HL-60/S4 treated with retinoic acid at 250 ng/mL for 4 days and 3 days (cell line): Measurements from ENCODE around the gene COL4A1.

Experiments
- in situ Hi-C: fragments of 300-500 bp; cut with MboI; formaldehyde crosslinking; loops from 2 replicates; pipeline ENCODE4 v1.7.0; 2022; ENCODE audit warnings: low sequenced_read_pairs

Gene COL4A1

DNA sequence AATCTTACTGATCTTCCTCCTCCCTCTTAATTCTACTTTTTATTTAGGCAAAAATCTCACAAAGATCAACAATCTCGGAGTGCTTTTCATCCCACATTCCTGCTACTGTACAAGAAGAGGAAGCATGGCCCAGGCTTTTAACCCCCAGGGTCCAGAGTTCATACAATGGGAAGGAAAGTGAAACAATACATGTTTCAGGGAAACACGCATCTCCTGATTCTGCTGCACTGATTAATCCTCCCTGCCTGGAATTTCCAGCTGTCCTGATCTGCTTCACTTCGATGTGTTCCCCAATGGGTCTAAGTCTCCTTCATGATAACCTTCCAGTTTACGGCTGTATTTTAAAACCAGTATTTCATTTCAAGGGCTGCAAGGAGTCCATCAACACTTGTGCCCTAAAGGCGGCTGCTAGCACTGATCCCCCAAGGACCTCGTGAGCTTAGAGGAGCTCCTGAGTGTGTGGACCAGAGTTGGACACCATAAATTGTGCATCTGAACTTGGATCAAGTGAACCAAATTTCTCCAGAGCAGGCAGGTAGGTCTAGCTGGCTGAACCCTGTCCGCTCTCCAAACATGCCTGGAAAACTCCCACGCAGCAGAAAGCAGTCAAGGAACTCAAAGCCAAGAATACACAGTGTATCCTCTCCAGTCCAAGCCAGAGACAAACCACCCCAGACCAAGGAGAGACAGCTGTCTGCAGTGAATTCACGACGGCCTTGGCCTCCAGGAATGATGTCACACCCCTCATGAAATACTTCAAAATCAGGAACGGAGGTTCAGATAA, 44.3 kb downstream of the COL4A1 start:
- in situ Hi-C loops: no loop called here

DNA sequence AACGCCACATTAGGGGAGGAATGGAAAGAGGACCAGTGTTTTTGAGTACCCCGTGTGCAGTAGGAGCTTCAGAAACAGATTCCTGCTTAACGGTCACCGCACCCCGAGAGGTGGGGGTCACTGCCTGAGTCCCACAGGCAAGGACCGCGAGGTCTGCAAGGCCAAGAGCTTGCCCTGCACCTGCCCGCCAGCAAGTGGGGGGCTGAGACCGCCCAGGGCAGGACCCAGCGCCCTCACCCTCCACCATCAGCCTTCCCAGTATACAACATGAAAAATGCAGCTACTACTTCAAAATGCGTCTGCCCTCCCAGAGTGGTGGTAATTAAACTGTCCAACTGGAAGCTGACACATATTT, 44.9 kb downstream of the COL4A1 start:
- in situ Hi-C loops: no loop called here

DNA sequence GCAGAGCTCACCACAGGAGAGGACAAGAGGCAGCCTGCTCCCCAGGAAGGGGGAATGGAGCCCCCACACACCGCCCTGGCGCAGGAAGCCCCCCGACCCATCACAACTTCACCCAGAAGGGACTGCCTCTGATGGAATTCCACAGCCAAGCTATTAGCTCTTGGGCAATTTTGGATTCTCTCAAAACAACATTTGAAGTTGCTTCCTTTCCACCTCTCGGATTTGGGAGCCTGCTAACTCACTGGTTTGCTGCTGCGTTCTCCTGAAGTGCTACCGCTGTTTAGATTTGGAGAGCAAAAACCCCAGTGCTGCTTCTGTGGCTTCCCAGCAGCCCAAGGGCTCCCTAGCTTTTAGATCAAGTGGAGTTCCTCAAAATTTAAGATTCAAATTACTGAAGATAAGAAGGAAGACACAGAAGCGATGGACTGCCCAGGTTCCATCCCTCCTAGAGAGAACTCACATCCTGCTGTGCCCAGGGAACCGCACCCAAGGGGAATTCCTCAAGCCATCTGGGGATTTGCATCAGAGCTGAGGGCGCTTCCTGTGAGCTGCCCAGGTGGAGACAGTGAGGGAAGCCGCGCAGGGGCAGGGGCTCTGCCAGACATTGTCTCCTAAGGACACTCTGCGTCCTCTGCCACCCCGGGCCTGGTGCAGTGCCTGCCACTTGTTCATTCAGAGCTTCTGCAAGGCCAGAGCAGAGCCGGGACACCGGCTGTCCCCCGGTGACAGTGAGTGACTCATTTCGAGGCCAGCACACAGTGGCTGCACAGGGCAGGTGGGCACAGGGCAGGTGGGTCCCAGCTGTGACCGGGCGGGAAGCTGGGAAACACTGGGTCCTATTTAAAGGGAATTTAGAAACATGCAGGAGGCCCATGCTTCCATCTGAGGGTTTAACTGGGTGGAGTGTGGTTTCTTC, 45.5 kb downstream of the COL4A1 start:
- in situ Hi-C loops: no loop called here

DNA sequence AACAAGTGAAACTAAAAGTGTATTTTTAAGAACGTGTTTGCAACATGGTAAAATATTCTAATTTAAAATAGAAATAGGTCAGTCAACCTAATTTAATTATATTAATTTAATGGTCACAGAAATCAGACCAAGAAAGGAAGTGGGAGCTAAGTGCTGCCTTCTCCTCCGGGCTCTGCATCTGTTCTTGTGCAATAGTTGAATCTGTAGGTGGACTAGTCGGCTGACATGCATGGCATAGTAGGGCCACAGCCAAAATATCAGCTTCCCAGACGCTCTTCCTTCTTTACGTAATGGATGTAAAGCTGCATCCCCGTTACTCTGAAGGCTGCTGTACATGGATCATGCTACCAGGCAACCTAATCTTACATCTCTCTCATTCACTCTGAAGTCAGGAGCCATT, 47.3 kb downstream of the COL4A1 start:
- in situ Hi-C loops: no loop called here

DNA sequence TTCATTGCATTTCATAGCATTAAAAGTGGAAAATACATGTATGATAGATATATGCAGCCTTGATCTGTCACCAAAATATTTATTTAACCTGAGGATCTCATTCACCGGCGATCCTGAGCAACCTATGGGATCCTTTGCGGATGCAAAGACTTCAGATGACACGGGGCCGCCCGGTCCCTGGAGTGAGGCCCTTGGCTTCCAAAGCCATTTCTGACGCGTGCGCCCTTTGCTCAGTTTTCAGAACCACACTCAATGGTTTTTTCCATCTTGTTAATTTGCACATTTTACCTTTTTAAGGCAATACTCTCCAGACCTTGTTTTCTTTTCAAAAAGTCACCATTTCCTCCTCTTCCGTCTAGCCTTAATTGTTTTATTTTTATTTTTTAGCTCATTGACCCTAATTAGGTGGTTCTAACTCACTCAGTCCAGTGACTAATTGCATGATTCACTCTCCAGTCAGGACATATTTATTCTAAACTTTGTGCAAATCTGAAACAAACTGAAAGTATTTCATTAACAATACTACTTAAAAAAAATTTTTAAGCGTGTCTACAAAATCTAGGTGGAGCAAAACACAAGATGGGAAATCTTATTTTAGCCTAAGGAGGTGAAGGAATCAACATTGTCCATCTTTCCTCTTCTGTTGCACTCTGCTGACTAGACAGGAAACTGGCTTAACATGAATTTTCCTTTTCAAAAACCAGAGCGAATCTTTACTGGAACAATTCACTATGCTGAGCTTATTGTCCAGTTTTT, 47.9 kb downstream of the COL4A1 start:
- in situ Hi-C loops: no loop called here

DNA sequence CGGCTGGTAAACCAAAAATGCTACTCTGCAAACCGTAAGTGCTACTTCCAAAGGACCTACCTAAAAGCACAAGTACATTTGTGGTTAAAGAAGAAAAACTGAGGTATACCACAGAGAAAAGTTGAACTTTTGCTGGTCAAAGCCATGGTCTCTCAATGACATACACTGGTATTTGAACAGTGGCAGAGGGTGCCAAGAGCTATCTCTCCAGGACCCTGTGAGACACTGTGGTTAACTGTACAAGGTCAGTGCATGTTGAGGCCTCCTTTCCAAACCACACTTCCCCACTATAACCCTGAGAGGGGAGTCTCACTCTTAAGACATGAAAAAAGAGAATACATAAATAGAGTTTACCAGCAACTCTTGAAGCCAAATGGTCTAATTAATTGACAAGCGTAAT, 49.5 kb downstream of the COL4A1 start:
- in situ Hi-C loops: no loop called here

DNA sequence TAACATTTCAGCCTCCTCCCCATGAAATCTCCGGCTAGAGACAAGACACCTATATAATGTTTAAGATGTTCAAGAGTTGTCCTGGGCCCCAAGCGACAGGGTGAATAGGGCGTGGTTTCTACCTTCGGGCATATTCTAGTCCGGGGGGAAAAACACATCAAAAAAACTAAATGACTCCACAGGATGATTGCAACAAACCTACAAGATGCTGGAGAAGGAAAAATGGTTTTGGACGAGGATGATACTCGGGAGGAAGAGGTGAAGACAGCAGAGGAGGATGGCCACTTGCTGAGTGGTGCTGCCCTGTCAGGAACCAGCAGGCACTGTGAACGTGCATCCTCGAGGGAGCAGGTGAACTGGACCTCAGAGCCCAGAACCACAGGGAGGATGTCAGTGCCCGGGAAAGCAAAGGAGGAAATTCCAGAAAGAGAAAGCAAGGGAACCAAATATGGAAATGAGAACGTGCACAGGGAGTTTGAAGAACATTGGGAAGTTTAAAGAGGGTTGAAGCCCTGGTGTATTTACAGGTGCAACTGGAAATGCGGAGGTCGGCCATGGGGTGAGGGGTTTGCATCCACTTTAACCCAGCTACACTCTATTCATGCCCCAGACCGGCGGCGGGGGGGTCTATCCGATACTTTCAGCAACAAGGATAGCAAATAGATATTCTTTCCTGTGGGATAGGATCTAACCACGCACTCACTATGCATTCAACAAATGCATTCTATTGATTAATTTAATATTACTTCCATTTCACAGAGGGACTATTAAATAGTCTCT, 50.6 kb downstream of the COL4A1 start:
- in situ Hi-C loops: no loop called here

DNA sequence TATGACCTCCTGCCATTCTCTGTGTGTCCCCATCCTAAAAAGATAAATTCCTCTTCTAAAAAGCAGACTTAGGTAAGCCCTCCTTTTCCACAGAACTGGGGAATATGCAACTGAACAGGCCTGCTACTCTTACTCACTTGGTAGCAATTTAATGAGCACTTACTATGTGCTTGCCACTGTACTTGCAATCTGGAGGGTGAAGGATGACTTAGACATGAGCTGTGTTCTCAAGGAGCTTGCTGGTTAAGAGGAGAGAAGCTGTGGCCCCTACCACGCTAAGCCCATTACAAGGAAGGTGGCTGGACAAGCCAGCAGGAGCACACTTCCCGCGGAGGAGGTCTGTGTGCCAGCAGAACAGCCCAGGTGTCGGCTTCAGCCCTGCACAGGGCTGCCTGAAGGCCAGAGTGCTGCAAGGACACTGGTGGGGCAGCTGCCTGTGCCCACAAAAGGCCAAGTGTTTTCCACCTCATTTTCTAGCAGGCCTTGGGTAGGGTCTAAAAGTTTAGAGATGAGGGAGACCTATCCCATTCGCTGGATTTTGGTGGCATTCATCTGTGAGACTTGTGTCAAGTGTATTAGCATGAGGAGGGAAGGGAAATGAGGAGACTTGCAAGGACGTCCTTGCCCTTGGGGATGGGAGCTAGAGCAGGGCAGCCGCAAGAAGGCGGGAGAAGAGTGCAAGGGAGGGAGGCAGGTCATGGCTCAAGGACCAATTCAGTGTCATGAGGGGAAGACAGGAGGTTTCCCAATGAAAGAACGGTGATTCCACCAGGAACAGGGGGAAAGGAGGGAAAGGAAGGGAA, 52.0 kb downstream of the COL4A1 start:
- in situ Hi-C loops: no loop called here

DNA sequence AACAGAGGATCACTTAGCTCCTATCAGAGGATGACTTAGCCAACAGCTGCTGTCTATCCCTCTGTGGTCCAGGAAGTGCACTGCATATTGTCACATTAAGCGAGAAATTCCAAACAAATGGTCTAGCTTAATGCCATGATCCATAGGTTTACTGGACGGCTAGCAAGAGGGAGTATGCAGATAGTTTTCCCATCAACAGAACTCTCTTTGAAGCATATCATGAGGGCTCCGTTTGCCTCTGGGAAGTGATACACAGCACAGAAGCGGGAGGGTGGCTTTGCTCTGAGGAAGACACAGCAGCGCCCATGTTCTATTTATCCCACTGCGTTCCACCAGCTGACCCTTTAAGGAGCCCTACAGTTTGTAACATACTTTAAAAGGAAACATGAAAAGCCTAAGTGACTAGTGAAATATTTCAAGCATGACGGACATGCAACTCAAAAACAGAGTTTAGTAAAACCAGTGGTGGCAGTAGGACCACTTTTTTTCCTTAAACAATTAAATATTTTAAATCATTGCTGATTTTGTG, 52.7 kb downstream of the COL4A1 start:
- in situ Hi-C loops: no loop called here

DNA sequence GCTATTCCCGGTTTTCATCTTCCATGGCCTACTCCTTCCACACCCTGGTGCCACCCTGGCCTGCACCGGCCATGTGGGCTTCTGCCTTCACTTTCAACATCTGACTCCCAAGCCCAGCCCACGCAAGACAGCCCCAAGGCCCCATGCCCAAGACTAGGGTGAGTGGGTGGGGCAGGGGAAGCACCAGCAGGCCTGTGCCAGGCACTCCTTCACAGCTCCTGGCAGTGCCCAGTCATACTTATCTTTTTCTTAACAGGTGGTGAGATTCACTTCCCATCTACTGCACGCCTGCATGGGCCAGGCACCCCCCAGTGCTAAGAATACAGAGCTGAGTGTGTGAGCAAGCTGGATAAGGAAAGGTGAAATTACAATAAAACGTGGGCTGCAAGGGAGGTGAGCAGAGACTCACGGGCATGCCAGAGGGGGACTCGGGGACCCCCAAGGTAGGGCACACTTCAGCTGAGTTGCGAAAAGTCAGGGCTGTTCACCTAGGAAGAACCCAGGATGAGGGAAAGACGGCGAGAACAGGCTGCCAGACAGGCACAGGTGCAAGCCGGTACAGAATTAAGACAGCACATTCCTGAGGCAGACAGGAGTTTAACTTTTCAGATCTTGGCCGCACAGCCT, 55.7 kb downstream of the COL4A1 start:
- in situ Hi-C loops: no loop called here

DNA sequence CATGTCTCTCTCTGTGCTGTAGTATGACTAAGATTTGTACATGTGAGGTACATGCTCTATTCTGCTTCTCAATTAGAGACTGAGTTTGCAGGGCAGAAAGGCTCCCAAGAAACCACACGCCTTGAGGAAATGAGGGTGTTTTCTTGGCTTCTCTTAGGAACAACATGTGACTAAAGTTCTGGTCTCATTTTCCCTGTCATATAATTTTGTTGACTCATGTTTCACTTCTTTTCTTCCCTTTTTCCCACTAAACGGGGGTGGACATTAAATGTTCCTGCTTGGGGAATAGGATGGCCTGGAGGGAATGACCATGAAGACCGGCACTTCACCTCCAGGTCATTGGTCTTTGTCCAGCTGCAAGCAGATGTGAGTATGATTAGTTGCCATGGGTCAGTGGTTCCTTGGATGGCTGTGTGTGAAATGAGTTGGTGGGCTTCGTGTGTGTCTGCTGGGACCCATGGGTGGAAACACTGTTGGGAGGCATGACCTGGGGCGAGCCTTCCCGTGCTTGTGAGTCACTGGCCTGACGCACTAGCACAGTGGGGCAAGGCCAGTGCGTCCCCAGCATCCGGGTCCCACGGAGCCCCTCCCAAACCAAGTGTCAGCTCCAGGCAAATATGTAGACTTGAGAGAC, 56.6 kb downstream of the COL4A1 start:
- in situ Hi-C loops: no loop called here

DNA sequence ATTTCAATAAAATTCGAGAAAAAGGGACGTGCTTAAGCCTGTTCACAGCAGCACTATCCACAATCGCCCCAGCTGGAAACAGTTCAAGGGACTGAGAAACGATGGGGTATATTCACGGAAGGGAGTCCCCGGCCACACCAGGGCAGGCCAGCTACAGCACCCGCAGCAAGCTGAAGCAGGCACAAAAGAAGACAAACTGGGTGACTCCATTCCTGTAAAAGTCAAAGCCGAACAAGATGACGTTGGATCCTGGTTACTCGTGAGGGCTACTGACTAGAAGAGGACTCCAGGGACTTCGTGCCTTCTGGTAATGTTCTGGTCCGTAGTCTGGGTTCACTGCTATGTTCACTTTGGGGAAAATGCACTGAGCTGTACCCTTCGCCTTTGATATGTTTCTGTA, 57.6 kb downstream of the COL4A1 start:
- in situ Hi-C loops: no loop called here

DNA sequence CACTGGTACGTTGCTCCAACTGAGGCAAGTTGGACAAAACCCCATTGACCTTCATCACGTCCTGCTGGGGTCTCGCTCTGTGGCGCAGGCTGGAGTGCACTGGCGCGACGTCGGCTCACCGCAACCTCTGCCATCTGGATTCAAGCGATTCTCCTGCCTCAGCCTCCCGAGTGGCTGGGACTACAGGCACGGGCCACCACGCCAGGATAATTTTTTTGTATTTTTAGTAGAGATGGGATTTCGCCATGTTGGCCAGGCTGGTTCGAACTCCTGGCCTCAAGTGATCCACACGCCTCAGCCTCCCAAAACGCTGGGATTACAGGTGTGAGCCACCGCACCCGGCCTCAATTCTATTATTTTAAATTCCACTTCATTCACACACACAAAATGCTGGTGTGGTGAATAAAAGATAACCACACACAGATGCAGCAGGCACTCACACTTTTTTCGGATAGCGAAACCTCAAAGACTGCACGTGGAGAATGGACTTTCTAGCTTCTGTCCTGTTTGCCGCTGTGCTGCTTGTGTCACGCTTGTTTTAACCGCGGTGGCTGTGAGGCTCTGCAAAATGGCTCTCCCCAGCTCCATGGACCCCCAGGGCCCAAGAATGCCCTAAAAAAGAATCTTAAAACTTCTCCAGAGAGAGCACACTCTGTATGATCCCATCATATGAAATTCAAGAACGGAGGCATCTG, 58.4 kb downstream of the COL4A1 start:
- in situ Hi-C loops: no loop called here

DNA sequence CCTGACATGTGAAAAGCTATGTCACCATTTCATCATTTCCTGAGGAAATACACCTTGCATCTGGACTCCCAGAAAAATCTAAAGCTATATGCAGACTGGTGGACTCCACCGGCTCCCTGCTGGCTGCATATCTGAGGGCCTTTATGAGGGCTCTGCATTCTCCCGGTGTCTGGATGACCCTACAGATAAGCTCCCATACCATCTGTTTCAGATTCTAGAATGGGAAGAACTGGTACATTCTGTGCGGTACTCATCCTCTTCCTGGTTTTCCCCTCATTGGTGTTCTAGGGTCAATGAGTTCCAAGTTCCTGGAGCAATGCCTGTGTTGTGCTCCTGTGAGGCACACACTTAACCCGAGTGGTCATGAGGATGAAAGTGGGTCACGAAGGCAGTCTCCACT, 60.4 kb downstream of the COL4A1 start:
- in situ Hi-C loops: no loop called here

DNA sequence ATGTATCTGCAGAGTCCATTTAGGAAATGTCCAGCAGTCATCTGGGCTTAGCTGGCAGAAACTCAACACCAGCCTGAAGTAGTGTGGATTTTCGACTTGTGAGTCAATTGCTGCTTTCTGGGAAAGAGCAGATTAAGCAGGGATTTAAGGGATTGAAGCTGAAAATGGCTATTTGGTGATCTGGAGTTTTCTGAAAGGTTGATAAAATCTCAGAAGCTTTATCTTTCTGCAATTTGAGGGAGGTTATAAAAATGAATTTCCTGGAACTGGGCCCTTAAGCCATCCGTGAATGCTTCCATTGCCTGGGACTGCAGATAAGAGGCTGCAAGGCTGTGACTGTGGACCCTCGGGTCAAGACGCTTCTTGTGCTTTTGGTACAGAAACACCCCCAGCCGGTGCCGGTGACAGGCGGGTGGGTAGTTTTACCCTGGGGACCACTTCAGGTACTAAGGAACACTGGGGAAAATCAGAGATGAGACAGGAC, 61.5 kb downstream of the COL4A1 start:
- in situ Hi-C loops: no loop called here

DNA sequence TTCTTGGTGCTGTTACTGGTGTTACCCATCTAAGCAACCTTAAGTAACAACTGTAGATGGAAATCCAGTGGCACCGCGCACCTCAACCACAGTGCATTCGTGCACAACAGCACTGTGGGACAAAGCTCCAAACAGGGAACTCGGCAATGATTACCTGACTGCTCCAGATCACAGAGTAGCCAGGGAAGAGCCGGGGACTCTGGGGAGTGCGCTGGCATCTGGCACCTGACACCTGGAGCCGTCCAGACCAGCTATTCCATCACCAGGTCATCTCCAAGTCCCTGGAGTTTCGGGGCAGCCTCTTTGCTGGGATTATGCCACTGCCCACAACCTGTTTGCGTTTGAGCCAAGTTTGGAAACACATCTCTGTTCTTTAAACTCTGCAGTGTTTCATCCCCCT, 62.0 kb downstream of the COL4A1 start:
- in situ Hi-C loops: no loop called here

DNA sequence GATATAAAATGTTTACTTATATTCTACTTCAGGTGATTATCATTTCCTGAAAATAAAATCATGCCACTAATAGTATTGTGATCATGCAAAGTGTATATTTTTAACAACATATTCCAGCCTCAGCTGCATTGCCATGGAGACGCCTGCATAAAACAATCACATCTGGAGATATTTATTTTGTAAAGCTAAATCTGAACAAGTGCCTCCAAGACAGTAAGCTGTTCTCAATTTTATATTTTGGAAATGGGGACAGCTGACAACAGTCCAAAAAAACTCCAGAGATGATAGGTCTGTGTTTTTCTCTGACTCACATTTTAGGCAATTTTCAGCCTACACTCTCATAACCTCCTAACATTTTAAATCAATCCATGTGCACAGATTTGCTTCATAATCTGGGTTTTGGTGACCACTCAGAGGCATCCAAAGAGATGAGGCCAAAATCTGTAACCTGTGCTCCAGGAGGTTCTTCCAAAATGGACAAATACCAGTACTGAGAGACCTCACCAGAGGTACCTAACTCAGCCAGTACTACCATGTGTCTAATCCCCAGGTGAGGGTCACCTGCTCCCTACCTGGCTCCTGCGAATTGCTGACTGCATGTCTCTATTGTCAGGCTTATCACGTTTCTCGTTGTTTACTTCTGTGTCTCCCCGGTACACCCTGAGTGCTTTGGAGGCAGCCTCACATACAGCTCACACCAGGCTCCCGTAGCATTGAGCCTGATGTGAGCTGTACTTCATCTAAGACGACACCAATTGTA, 62.7 kb downstream of the COL4A1 start:
- in situ Hi-C loops: no loop called here
